Measurements from ENCODE around the gene TSC22D1.

DNA sequence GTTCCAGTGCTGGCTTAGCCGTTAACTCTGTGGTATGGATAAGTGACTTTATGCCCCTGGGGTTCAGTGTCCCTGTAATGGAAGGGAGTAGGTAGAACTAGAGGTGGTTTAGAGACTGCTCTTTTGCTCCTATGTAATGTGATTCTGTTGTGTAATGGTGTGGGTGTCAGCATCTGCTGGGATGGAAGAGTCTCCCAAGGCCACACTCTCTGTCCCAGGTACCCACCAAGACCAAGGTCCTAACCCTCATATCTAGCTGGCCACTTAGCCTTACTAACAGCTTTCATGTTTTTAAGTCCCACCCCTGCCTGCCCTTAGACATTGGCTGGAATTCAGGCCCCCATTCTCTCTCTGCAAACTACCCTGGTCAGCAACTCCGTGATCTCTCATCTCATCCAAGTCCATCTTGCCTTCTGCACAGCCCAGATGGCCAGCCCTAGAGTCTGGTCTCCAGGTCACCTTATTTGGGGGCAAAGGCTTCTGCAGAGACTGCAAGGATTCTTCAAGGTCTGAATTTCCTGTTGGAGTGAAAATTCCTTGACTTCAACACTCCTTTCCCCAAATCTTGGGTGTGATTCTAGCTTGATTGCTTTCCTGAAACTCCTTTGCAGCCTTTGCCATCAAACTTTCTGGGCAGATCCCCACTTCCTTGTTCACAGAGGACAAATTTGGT, 154.1 kb downstream of the TSC22D1 start:
- TF ChIP-seq, protein P1, sequence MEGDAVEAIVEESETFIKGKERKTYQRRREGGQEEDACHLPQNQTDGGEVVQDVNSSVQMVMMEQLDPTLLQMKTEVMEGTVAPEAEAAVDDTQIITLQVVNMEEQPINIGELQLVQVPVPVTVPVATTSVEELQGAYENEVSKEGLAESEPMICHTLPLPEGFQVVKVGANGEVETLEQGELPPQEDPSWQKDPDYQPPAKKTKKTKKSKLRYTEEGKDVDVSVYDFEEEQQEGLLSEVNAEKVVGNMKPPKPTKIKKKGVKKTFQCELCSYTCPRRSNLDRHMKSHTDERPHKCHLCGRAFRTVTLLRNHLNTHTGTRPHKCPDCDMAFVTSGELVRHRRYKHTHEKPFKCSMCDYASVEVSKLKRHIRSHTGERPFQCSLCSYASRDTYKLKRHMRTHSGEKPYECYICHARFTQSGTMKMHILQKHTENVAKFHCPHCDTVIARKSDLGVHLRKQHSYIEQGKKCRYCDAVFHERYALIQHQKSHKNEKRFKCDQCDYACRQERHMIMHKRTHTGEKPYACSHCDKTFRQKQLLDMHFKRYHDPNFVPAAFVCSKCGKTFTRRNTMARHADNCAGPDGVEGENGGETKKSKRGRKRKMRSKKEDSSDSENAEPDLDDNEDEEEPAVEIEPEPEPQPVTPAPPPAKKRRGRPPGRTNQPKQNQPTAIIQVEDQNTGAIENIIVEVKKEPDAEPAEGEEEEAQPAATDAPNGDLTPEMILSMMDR (IDR thresholded peaks at IDR 0.05; ENCODE audit: poor library complexity, severe bottlenecking) = no peak
- TF ChIP-seq SMC3 (conservative IDR thresholded peaks at IDR 0.05; ENCODE audit: poor library complexity) (no peak), EP300 (conservative IDR thresholded peaks at IDR 0.05; ENCODE audit: poor library complexity, severe bottlenecking) (no peak), EZH2 (IDR thresholded peaks at IDR 0.05; ENCODE audit: borderline replicate concordance, insufficient read depth, low read length, poor library complexity, severe bottlenecking) (no peak), TAF1 (IDR thresholded peaks at IDR 0.05; ENCODE audit: low read depth) (no peak), POLR2AphosphoS5 (IDR thresholded peaks at IDR 0.05) (no peak), RAD21 (conservative IDR thresholded peaks at IDR 0.05) (no peak), MXI1 (conservative IDR thresholded peaks at IDR 0.05; ENCODE audit: poor library complexity, severe bottlenecking) (no peak)
- TF ChIP-seq, protein P2, sequence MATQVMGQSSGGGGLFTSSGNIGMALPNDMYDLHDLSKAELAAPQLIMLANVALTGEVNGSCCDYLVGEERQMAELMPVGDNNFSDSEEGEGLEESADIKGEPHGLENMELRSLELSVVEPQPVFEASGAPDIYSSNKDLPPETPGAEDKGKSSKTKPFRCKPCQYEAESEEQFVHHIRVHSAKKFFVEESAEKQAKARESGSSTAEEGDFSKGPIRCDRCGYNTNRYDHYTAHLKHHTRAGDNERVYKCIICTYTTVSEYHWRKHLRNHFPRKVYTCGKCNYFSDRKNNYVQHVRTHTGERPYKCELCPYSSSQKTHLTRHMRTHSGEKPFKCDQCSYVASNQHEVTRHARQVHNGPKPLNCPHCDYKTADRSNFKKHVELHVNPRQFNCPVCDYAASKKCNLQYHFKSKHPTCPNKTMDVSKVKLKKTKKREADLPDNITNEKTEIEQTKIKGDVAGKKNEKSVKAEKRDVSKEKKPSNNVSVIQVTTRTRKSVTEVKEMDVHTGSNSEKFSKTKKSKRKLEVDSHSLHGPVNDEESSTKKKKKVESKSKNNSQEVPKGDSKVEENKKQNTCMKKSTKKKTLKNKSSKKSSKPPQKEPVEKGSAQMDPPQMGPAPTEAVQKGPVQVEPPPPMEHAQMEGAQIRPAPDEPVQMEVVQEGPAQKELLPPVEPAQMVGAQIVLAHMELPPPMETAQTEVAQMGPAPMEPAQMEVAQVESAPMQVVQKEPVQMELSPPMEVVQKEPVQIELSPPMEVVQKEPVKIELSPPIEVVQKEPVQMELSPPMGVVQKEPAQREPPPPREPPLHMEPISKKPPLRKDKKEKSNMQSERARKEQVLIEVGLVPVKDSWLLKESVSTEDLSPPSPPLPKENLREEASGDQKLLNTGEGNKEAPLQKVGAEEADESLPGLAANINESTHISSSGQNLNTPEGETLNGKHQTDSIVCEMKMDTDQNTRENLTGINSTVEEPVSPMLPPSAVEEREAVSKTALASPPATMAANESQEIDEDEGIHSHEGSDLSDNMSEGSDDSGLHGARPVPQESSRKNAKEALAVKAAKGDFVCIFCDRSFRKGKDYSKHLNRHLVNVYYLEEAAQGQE (IDR thresholded peaks at IDR 0.05; ENCODE audit: borderline replicate concordance) = no peak

Data from neural cell (in vitro differentiated cells).